HG03095 (cell line): ENCODE results near the gene PCNA.

ENCODE experiments used
- ATAC-seq: cut with Tn5 transposase; IDR thresholded peaks from one replicate; pipeline ENCODE4 v1.9.1; 2021; ENCODE audit warnings: moderate library complexity; ENCODE audit not compliant: unreplicated experiment

Gene PCNA

GRCh38 chr20:5143851-5144250, 24.1 kb upstream of the PCNA start:
- ATAC-seq, result no peak

- no peak for ATAC-seq
Observed at GRCh38 chr20:5141615-5142014, 21.9 kb upstream of the PCNA start.

- no peak for ATAC-seq
Observed at GRCh38 chr20:5140195-5140594, 20.4 kb upstream of the PCNA start.

- peak; percentile 15 for ATAC-seq
Observed at GRCh38 chr20:5136096-5136495, 16.3 kb upstream of the PCNA start.

- peak; percentile 42 for ATAC-seq
Observed at GRCh38 chr20:5135363-5136012, 15.7 kb upstream of the PCNA start.

- ATAC-seq, result no peak
Observed at GRCh38 chr20:5133998-5134397, 14.2 kb upstream of the PCNA start.

- no peak for ATAC-seq
Observed at GRCh38 chr20:5131502-5131901, 11.7 kb upstream of the PCNA start.

- ATAC-seq, result no peak
Observed at GRCh38 chr20:5128886-5129285, 9.1 kb upstream of the PCNA start.

GRCh38 chr20:5127859-5128424, 8.2 kb upstream of the PCNA start:
- no peak for ATAC-seq

GRCh38 chr20:5127204-5127858, 7.6 kb upstream of the PCNA start:
- ATAC-seq, result peak; percentile 28

GRCh38 chr20:5126512-5127203, 6.9 kb upstream of the PCNA start, which contains the start of gene CDS2:
TSS of gene CDS2 (plus strand) at chr20:5127008. CDS start at chr20:5127093, 85 bp downstream.
- ATAC-seq, result peak; percentile 87

- no peak for ATAC-seq
Observed at GRCh38 chr20:5122873-5123260, 3.1 kb upstream of the PCNA start.

GRCh38 chr20:5120185-5120476, 373 bp upstream of the PCNA start:
- no peak for ATAC-seq

GRCh38 chr20:5119143-5119434, 669 bp downstream of the PCNA start:
- no peak for ATAC-seq

- no peak for ATAC-seq
Observed at GRCh38 chr20:5118220-5119142, 1.3 kb downstream of the PCNA start.

GRCh38 chr20:5116875-5117274, 2.9 kb downstream of the PCNA start:
- no peak for ATAC-seq

GRCh38 chr20:5114403-5114802, 5.4 kb downstream of the PCNA start:
- ATAC-seq, result no peak

- no peak for ATAC-seq
Observed at GRCh38 chr20:5113615-5113986, 6.2 kb downstream of the PCNA start.

GRCh38 chr20:5109276-5109675, 10.5 kb downstream of the PCNA start:
- ATAC-seq, result no peak

- no peak for ATAC-seq
Observed at GRCh38 chr20:5104479-5104878, 15.3 kb downstream of the PCNA start.

- peak; percentile 59 for ATAC-seq
Observed at GRCh38 chr20:5100684-5101347, 18.9 kb downstream of the PCNA start.
